Subcutaneous abdominal adipose tissue (tissue), 5 donors: Measurements from ENCODE around the gene BLM.
"Not testable (repeated sequence)": the region's sequence is repeated elsewhere in the genome, so short reads cannot be mapped to it uniquely, and the experiment has no call there.

Experiments
- H3K27ac ChIP-seq: one replicate; pipeline ENCODE4 v1.7.0; 2013; ENCODE audit warnings: low read depth, mild to moderate bottlenecking, inconsistent platforms, low read length, moderate library complexity
- H3K27me3 ChIP-seq, 5 donors: one replicate each; pipeline ENCODE4 v1.7.0; 2013; ENCODE audit warnings: low read length in 5 of 5, inconsistent platforms in 1 of 5; ENCODE audit not compliant: control insufficient read depth in 5 of 5, insufficient read depth in 4 of 5
- H3K36me3 ChIP-seq, 5 donors: one replicate each; pipeline ENCODE4 v1.7.0; 2013; ENCODE audit warnings: low read length in 5 of 5; ENCODE audit not compliant: control insufficient read depth in 5 of 5, insufficient read depth in 5 of 5
- H3K4me1 ChIP-seq, 5 donors: one replicate each; pipeline ENCODE4 v1.7.0; 2013; ENCODE audit warnings: low read length in 5 of 5, mild to moderate bottlenecking in 3 of 5, moderate library complexity in 1 of 5; ENCODE audit not compliant: control insufficient read depth in 5 of 5, insufficient read depth in 5 of 5
- H3K4me3 ChIP-seq, 5 donors: one replicate each; pipeline ENCODE4 v1.7.0; 2013; ENCODE audit warnings: low read length in 5 of 5, low read depth in 1 of 5
- H3K9ac ChIP-seq, 5 donors: one replicate each; pipeline ENCODE4 v1.7.0; 2013; ENCODE audit warnings: low read length in 5 of 5, mild to moderate bottlenecking in 4 of 5, moderate library complexity in 3 of 5
- H3K9me3 ChIP-seq, 5 donors: one replicate each; pipeline ENCODE4 v1.7.0; 2013; ENCODE audit warnings: low read length in 5 of 5; ENCODE audit not compliant: control insufficient read depth in 5 of 5
- donor health status: healthy.
- donor health status: healthy.
- donor health status: healthy.
- donor health status: healthy.
- donor health status: healthy.

BLM gene

DNA sequence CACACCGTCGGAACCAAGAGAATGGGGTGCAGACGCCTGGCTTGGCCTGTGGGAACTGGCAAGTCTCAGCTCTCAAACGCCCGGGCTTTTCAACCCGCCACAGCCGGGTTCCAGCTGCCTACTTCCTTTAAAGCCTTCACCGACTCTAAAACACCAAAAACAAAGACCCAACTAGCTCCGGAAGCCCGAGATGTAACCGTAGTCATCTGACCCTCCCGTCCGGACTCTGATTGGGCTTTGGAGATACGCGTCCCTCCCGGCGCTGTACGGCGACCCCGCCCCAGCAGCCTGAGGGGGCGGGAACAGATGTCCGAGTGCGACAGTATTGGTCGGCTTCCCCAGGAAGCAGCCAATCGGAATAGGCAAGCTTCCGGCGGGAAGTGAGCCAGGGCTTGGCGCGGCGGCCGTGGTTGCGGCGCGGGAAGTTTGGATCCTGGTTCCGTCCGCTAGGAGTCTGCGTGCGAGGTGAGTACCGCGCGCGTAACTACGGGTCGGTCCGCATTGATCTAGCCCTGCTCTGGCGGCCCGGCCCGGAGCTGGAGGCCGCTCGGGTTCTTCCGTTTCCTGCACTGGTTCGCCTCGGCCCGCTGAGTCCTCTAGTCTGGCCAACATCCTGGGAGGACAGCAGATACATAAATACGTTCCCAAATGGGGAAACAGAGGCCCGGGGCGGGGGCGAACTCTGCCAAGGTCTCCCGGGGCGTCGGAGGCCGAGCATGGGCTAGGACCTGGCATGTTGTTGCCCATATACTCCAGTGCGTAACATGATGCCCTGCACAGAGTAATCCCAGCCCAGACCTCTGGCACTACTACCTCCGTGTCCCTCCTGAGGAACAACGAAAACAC lies at the start of gene BLM:
BLM (plus strand) TSS at position 371 of the 846 bp plus-strand sequence. CDS start 30,047 bp downstream, outside the sequence.
- Histone ChIP-seq H3K9me3 (no peaks in the 10 kb centered on the region), H3K36me3 (no peaks in the 10 kb centered on the region), H3K27ac (peak within 1 kb of the TSS; percentile 85), H3K4me1 (peaks cover 0 to 14% (median 13%) of the 10 kb centered on the region in 5 donors), H3K27me3 (no peaks in the 10 kb centered on the region), H3K4me3 (peak within 1 kb of the TSS; percentile 84 to 97 (median 90)), H3K9ac (peak within 1 kb of the TSS; percentile 66 to 87 (median 82))

DNA sequence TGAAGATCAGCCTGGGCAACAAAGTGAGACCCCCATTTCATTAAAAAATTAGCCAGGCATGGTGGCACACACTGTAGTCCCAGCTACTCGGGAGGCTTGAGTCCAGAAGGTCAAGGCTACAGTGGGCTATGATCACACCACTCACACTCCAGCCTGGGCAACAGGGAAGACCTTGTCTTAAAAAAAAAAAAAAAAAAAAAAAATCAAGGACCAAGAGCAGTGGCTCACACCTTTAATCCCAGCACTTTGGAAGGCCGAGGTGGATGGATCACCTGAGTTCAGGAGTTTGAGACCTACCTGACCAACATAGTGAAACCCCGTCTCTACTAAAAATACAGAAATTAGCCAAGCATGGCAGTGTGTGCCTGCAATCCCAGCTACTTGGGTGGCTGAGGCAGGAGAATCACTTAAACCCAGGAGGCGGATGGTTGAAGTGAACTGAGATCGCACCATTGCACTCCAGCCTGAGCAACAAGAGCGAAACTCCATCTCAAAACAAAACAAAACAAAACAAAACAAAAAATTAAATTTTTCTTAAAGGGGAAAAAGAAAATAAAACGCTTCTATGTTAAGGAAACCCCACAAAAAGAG lies 49.3 kb upstream of the BLM start:
- H3K9me3 ChIP-seq, H3K9ac ChIP-seq, H3K27me3 ChIP-seq, H3K4me3 ChIP-seq, H3K36me3 ChIP-seq, H3K27ac ChIP-seq: not testable (repeated sequence)
- peaks cover 0 to 11% (median 6%) of the 10 kb centered on the region in 5 donors for H3K4me1 ChIP-seq

DNA sequence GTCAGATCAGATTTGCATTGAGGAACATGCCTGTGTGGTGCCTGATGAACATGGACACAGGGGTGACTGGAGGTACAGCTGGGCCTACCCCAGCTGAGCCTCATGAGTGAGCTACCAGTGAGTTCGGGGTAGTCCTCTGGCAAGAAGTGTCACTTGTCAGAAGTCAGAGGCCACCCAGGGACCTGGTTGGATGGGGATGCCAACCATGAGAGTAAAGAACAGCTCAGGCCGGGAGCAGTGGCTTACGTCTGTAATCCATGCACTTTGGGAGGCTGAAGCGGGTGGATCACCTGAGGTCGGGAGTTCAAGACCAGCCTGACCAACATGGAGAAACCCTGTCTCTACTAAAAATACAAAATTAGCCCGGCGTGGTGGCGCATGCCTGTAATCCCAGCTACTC lies 46.5 kb upstream of the BLM start:
- H3K4me1 ChIP-seq, H3K27me3 ChIP-seq, H3K9ac ChIP-seq, H3K4me3 ChIP-seq, H3K36me3 ChIP-seq, H3K27ac ChIP-seq, H3K9me3 ChIP-seq: not testable (repeated sequence)

DNA sequence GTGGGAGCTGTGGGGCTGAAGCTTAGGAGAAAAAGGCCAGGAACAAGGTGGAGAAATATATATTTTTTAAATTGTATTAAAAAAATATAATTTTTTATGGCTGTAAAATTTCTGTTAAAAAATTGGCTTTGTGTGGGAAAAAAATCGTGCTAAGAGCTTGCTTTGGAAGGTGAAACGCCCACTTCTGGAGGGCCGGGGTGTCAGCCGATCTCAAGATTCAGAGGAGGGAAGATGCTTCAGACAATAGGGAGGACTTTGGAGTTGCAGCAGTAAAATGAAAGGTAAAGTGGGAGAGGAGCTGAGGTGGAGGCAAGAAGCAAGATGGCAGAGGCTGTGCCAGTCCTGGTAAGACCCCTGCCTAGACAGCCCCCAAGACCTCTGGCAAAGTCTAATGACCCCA lies 45.9 kb upstream of the BLM start:
- Histone ChIP-seq H3K9me3 (no peaks in the 10 kb centered on the region), H3K27me3 (no peaks in the 10 kb centered on the region), H3K27ac (no peak overlapping the region), H3K9ac (no peak overlapping the region), H3K36me3 (no peaks in the 10 kb centered on the region), H3K4me1 (peaks cover 0 to under 1% (median 0%) of the 10 kb centered on the region in 5 donors), H3K4me3 (no peak overlapping the region)

DNA sequence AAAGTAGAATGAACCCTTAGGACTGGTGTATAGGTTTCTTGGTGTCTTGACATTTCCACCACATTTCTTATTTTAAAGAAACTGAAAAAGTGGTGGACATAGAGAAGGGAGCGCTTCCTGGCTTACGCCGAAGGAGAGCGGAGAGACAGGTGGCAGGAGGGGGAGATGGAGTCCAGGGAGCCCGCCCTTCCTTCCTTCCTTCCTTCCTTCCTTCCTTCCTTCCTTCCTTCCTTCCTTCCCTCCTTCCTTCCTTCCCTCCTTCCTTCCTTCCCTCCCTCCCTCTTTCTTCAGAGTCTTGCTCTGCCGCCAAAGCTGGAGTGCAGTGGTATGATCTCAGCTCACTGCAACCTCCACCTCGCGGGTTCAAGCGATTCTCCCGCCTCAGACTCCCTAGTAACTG lies 43.8 kb upstream of the BLM start:
- H3K4me1 ChIP-seq, H3K27me3 ChIP-seq, H3K36me3 ChIP-seq, H3K9ac ChIP-seq, H3K9me3 ChIP-seq, H3K27ac ChIP-seq, H3K4me3 ChIP-seq: not testable (repeated sequence)

DNA sequence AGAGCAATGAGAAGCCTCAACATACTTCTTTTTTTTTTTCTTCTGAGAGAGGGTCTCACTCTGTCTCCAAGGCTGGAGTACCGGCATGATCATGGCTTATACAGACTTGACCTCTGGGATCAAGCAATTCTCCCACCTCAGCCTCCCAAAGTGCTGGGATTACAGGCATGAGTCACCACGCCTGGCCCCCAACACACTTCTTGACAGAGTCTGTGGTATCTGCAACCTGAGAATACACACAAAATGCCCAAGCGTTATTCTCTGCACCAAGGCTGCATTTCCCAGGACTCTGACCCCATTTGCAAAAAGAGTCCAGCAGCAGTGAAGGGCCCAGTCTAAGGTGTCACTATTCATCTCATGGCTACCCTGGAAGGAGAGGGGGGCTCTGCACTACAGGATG lies 42.7 kb upstream of the BLM start:
- Histone ChIP-seq H3K9ac (no peak overlapping the region), H3K27ac (no peak overlapping the region), H3K27me3 (no peaks in the 10 kb centered on the region), H3K4me3 (no peak overlapping the region), H3K36me3 (no peaks in the 10 kb centered on the region), H3K4me1 (peaks cover 0 to 3% (median 0%) of the 10 kb centered on the region in 5 donors), H3K9me3 (no peaks in the 10 kb centered on the region)

DNA sequence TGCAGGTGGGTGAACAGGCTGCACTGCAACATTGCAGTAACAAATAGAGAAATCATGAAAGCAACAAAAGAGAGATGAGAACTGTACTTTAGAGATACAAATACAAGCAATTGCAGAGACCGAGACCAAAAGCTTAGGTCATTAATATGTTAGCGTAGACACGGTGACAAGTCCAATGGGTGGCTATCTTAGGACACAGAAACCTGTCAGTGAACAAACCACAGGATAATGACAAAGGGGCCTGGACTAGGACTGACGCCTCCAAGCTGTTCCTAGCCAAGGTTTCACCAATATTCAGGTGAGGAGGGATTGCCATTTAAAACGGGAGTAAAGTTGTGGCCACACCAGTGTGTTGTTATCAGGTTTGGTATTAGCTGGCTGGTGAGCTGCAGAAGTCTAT lies 41.7 kb upstream of the BLM start:
- Histone ChIP-seq H3K9ac (no peak overlapping the region), H3K36me3 (no peaks in the 10 kb centered on the region), H3K4me3 (no peak overlapping the region), H3K4me1 (peaks cover 0 to 9% (median 3%) of the 10 kb centered on the region in 5 donors), H3K27ac (no peak overlapping the region), H3K9me3 (no peaks in the 10 kb centered on the region), H3K27me3 (no peaks in the 10 kb centered on the region)

DNA sequence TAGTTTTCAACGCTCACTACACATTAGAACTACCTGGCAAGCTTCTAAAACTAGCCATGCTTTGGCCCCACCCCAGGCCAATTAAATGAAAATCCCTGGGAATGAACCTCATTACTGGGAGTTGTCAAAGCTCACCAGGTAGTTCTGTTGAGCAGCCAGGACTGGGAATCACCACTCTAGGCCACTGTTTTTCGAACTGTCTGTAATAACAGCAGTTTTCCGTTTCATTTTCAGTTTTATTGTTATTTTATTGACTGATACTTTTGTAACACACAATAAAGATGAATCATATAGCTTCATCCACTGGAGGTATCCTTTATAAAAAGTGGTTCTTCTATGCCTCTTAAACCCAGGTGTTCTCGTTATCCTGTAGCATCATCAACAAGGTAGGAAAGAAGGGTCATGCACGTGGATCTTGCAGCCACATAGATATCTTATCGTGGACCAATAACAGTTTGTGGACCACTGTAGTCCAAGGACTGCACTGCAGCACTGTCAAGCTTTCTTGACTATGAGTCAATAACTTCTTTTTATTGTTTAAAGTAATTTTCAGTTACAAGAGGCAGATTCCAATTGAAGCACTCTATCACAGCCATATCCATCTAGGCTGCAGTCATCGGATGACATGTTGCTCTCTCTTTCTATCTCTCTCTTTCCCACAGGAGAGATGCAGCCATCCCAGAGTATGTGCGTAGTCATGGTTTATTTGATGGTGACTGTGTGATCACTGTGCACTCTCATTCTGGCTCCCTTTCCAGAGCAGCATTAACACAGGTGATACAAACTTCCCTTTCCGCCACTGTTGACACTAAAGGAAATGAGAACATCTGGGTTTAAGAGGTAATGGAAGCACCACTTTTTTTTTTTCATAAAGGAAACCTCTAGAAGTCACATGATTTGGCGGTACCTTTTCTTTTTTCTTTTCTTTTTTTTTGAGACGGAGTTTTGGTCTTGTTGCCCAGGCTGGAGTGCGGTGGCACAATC lies 39.0 kb upstream of the BLM start:
- Histone ChIP-seq H3K4me1 (peaks cover 0 to 19% (median 4%) of the 10 kb centered on the region in 5 donors), H3K36me3 (no peaks in the 10 kb centered on the region), H3K9me3 (no peaks in the 10 kb centered on the region), H3K27me3 (no peaks in the 10 kb centered on the region), H3K9ac (no peak overlapping the region), H3K27ac (no peak overlapping the region), H3K4me3 (no peak overlapping the region)

DNA sequence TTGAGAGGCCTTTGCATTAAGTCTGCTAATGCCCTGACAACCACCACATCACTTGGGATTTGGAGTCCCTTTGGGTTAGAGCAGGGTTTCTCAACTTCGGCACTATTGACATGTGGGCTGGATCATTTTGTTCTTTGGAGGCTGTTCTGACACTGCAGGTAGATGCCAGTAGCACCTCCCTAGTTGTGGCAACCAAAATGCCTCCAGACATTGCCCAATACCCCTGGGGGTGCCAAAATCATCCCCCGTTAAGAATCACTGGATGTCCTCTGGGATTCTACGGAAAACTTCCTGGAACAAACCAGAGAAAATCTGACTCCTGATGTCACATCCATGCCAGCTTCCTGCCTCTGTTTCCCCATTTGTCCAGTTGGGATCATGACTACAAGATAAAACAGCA lies 37.2 kb upstream of the BLM start:
- no peak overlapping the region for H3K4me3 ChIP-seq
- H3K36me3 ChIP-seq, result no peaks in the 10 kb centered on the region
- no peaks in the 10 kb centered on the region for H3K9me3 ChIP-seq
- H3K9ac ChIP-seq, result no peak overlapping the region
- no peak overlapping the region for H3K27ac ChIP-seq
- peaks cover 0 to 19% (median 4%) of the 10 kb centered on the region in 5 donors for H3K4me1 ChIP-seq
- no peaks in the 10 kb centered on the region for H3K27me3 ChIP-seq
